Measurements from ENCODE around the gene SYCE3.

DNA sequence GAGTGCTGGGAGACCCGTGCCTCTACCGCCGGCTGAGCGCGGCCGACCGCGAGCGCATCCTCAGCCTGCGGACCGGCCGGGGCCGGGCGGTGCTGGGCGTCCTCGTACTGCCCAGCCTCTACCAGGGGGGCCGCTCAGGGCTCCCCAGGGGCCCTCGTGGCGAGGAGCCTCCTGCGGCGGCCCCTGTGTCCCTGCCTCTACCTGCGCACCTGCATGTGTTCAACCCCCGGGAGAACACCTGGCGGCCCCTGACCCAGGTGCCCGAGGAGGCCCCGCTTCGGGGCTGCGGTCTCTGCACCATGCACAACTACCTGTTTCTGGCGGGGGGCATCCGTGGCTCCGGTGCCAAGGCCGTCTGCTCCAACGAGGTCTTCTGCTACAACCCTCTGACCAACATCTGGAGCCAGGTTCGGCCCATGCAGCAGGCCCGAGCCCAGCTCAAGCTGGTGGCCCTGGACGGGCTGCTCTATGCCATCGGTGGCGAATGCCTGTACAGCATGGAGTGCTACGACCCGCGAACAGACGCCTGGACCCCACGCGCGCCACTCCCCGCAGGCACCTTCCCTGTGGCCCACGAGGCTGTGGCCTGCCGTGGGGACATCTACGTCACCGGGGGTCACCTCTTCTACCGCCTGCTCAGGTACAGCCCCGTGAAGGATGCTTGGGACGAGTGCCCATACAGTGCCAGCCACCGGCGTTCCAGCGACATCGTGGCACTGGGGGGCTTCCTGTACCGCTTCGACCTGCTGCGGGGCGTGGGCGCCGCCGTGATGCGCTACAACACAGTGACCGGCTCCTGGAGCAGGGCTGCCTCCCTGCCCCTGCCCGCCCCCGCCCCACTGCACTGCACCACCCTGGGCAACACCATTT lies 13.6 kb downstream of the SYCE3 start:
- TF ChIP-seq, protein P1, sequence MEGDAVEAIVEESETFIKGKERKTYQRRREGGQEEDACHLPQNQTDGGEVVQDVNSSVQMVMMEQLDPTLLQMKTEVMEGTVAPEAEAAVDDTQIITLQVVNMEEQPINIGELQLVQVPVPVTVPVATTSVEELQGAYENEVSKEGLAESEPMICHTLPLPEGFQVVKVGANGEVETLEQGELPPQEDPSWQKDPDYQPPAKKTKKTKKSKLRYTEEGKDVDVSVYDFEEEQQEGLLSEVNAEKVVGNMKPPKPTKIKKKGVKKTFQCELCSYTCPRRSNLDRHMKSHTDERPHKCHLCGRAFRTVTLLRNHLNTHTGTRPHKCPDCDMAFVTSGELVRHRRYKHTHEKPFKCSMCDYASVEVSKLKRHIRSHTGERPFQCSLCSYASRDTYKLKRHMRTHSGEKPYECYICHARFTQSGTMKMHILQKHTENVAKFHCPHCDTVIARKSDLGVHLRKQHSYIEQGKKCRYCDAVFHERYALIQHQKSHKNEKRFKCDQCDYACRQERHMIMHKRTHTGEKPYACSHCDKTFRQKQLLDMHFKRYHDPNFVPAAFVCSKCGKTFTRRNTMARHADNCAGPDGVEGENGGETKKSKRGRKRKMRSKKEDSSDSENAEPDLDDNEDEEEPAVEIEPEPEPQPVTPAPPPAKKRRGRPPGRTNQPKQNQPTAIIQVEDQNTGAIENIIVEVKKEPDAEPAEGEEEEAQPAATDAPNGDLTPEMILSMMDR (tag by site-specific recombination; IDR thresholded peaks at IDR 0.05), result no peak
- TF ChIP-seq SALL2 (tag by site-specific recombination; IDR thresholded peaks at IDR 0.05; ENCODE audit: borderline replicate concordance) (no peak), KLF1 (tag by site-specific recombination; IDR thresholded peaks at IDR 0.05) (no peak), ZNF555 (tag by site-specific recombination; conservative IDR thresholded peaks at IDR 0.05) (no peak)
